ES-I3 (cell line): ENCODE measurements around the gene PTPRE.

ENCODE experiments used
- H3K36me3 ChIP-seq: 2 replicates; pipeline ENCODE4 v1.6.1; 2013; ENCODE audit warnings: mild to moderate bottlenecking, low read length, control low read depth, moderate library complexity; ENCODE audit not compliant: insufficient read depth
- H3K4me1 ChIP-seq: 2 replicates; pipeline ENCODE4 v1.6.1; 2013; ENCODE audit warnings: mild to moderate bottlenecking, control low read depth, low read length; ENCODE audit not compliant: insufficient read depth
- H3K9ac ChIP-seq: 2 replicates; pipeline ENCODE4 v1.6.1; 2013; ENCODE audit warnings: low read depth, mild to moderate bottlenecking, low read length, moderate library complexity
- H3K9me3 ChIP-seq: 2 replicates; pipeline ENCODE4 v1.6.1; 2013; ENCODE audit warnings: mild to moderate bottlenecking, low read length, moderate library complexity; ENCODE audit not compliant: control insufficient read depth, insufficient read depth

The PTPRE gene

DNA sequence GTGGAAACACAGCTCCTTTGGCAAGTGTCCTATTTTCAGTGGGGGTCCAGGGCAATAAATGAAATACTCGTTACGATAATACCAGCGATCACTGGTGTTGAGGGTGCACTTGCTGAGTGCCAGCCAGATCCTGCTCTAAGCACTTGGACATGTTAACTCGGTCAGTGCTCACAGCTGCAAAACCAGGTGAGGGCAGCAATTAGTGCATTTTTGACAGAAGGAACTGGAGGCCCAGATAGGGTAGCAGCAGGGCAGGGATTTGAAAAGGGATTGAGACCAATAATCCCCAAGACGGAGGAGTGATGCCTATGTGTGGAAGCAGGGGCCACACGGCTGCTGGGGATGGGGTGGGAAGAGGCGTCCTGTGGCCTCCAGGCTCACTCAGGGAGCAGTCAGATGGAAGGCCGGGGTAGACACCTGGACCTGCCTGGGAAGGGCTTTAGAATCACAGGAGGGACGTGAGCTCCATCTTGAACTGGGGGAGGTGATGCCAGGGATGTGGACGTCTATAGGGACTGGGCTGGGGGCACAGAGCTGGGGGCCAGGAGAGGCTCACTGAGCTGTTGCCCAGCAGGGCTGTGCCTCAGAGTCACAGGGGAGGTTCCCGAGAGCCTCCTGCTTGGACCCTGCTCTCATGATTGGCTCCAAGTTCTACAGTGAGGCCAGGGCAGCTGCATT is 14.3 kb downstream of the PTPRE start:
- H3K9ac ChIP-seq, result no peak overlapping the region
- H3K9me3 ChIP-seq, result no peaks in the 10 kb centered on the region
- H3K4me1 ChIP-seq, result no peaks in the 10 kb centered on the region
- H3K36me3 ChIP-seq, result no peaks in the 10 kb centered on the region

DNA sequence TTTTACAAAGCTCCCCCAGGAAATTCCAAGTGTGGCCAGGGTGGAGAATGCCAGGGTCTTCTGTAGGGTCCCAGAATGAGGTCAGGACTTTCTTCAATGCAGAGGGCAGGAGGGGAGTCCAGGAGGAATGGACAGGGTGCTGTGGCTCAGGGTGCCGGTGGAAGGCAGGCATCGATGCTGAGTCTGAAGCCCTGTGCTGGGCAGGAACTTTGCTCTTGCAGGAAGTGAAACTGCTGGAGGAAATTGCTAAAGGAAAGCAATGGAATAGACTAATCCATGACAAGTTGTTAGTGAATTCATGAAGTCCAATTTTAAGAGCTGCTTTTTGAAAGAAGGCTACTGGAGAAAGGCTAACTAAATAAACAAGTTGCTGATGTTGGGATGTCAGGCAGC is 14.8 kb downstream of the PTPRE start:
- Histone ChIP-seq H3K9me3 (no peaks in the 10 kb centered on the region), H3K4me1 (no peaks in the 10 kb centered on the region), H3K9ac (no peak overlapping the region), H3K36me3 (no peaks in the 10 kb centered on the region)

DNA sequence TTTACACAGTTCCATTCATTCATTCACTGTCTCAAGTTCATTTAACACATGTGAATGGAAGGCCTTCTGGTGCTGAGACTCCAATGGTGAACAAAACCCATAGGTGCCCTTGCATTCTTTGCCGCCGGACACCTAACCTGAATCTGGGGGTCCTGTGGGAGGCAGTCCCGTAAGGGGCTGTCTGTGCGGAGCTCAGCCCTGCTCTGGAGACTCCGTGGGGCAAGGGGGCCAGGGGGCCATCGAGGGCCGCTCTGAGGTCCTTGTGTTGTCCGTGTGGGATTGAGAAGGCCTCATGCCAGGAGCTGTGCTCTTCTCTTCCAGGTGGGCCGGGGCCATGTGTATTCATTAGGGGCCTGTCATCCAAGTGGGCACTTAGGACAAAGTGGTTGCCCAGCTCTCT is 15.3 kb downstream of the PTPRE start:
- Histone ChIP-seq H3K36me3 (no peaks in the 10 kb centered on the region), H3K9me3 (no peaks in the 10 kb centered on the region), H3K9ac (no peak overlapping the region), H3K4me1 (no peaks in the 10 kb centered on the region)

DNA sequence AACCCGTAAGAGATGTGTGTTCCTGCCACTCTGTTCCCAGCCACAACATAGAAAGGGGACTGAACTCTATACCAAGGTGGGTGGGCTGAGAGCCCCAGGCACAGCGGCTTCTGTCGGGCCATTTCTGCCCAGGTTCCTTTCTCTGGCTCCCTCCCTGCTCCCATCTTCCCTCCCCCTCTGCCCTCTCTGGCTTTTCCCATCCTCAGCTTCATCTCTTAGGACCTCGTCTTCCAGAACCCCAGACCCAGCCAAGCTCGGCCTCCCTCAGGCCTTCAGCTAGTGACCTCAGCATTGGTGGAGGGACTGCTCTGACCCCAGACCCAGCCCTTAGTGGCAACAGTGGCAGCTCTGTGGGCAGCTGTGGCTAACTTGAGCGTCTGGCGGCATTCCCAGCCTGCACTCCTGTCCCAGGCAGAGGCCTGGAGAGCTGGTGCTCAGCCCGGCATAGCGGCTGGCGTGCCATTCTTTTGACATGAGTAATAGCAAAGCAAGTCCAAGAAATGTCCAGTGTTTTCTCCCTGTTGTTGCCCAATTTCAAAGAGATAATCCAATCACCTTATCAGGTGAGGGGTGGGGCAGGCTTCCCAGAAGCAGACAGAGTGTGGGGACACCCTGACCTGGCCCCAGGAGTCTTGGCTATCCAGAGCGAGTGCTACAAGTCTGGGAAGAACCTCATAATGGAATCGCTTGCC is 15.9 kb downstream of the PTPRE start:
- Histone ChIP-seq H3K4me1 (no peaks in the 10 kb centered on the region), H3K36me3 (no peaks in the 10 kb centered on the region), H3K9ac (no peak overlapping the region), H3K9me3 (no peaks in the 10 kb centered on the region)

GRCh38 chr10:127923646-127924045 is 16.7 kb downstream of the PTPRE start:
- Histone ChIP-seq H3K36me3 (no peaks in the 10 kb centered on the region), H3K9ac (no peak overlapping the region), H3K4me1 (no peaks in the 10 kb centered on the region), H3K9me3 (no peaks in the 10 kb centered on the region)

GRCh38 chr10:127925471-127926207 is 18.7 kb downstream of the PTPRE start:
- no peaks in the 10 kb centered on the region for H3K9me3 ChIP-seq
- H3K9ac ChIP-seq, result no peak overlapping the region
- H3K36me3 ChIP-seq, result no peaks in the 10 kb centered on the region
- H3K4me1 ChIP-seq, result no peaks in the 10 kb centered on the region

DNA sequence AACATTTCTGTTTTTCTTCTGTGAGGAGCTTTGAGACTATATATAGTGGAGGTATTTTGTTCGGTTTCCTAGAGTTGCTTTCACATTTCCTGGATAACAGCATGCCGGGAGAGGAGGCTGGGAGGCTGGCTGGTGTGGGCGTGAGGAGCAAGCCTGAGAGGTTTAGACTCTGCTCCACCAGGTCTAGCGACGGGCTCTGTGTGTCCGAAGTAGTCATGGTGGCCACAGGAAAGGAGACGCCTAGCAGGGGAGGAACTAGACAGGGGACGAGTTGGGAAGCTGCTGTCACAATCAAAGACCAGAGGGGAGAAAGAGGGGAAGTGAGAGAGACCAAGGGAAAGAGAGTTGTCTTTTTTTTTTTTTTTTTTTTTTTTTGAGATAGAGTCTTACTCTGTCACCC is 19.6 kb downstream of the PTPRE start:
- H3K9ac ChIP-seq, result no peak overlapping the region
- no peaks in the 10 kb centered on the region for H3K9me3 ChIP-seq
- no peaks in the 10 kb centered on the region for H3K36me3 ChIP-seq
- H3K4me1 ChIP-seq, result no peaks in the 10 kb centered on the region

- H3K9ac ChIP-seq, result no peak overlapping the region
- no peaks in the 10 kb centered on the region for H3K36me3 ChIP-seq
- no peaks in the 10 kb centered on the region for H3K4me1 ChIP-seq
- H3K9me3 ChIP-seq, result no peaks in the 10 kb centered on the region
These were observed 21.3 kb downstream of the PTPRE start for GRCh38 chr10:127928021-127928806.

- Histone ChIP-seq H3K9ac (no peak overlapping the region), H3K4me1 (0 out of 2 replicates have a peak, but pooled peaks cover 4% of the 10 kb centered on the region)
These were observed 25.8 kb downstream of the PTPRE start for GRCh38 chr10:127932521-127933270.

DNA sequence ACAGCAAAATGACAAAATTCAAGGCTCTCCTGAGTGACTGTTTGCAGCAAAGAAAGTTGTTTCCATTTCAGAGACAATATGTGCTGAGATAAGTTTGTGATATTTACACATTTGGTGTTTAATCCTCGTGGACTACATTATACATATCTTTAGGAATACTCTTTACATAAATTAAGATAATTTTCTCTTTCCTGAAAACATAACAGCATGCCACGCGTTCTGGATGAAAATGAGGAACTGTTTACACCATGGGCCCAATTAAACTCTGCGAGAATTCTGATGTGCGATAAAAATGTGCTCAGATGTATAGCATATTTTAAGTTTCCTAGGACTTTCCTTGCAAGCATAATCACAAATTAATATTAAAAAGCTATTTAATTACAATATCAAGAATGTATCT is 26.4 kb downstream of the PTPRE start:
- H3K36me3 ChIP-seq, result no peaks in the 10 kb centered on the region
- H3K4me1 ChIP-seq, result 0 out of 2 replicates have a peak, but pooled peaks cover 4% of the 10 kb centered on the region
- H3K9me3 ChIP-seq, result no peaks in the 10 kb centered on the region
- H3K9ac ChIP-seq, result no peak overlapping the region

More at GRCh38 chr10:127932521-127933270, 25.8 kb downstream of the PTPRE start:
- H3K36me3 ChIP-seq, result no peaks in the 10 kb centered on the region
- no peaks in the 10 kb centered on the region for H3K9me3 ChIP-seq

- Histone ChIP-seq H3K4me1 (0 out of 2 replicates have a peak, but pooled peaks cover 4% of the 10 kb centered on the region), H3K36me3 (no peaks in the 10 kb centered on the region), H3K9ac (no peak overlapping the region)
These were observed 27.5 kb downstream of the PTPRE start for GRCh38 chr10:127934383-127934782.

GRCh38 chr10:127935071-127935561 is 28.2 kb downstream of the PTPRE start:
- Histone ChIP-seq H3K9me3 (no peaks in the 10 kb centered on the region), H3K4me1 (0 out of 2 replicates have a peak, but pooled peaks cover 4% of the 10 kb centered on the region), H3K36me3 (no peaks in the 10 kb centered on the region), H3K9ac (no peak overlapping the region)

More at GRCh38 chr10:127934383-127934782, 27.5 kb downstream of the PTPRE start:
- no peaks in the 10 kb centered on the region for H3K9me3 ChIP-seq

GRCh38 chr10:127937069-127937468 is 30.2 kb downstream of the PTPRE start:
- Histone ChIP-seq H3K9ac (no peak overlapping the region), H3K36me3 (no peaks in the 10 kb centered on the region), H3K9me3 (no peaks in the 10 kb centered on the region), H3K4me1 (0 out of 2 replicates have a peak, but pooled peaks cover 4% of the 10 kb centered on the region)
